NCI-H1694 (cell line): ENCODE data around the gene CCDC183.
"Not testable (repeated sequence)": the region's sequence is repeated elsewhere in the genome, so short reads cannot be mapped to it uniquely, and the experiment has no call there.

Experiments
- DNase-seq: peaks from one replicate; lab custom pipeline; 2025; lab: John Stamatoyannopoulos, UW

CCDC183 gene

DNA sequence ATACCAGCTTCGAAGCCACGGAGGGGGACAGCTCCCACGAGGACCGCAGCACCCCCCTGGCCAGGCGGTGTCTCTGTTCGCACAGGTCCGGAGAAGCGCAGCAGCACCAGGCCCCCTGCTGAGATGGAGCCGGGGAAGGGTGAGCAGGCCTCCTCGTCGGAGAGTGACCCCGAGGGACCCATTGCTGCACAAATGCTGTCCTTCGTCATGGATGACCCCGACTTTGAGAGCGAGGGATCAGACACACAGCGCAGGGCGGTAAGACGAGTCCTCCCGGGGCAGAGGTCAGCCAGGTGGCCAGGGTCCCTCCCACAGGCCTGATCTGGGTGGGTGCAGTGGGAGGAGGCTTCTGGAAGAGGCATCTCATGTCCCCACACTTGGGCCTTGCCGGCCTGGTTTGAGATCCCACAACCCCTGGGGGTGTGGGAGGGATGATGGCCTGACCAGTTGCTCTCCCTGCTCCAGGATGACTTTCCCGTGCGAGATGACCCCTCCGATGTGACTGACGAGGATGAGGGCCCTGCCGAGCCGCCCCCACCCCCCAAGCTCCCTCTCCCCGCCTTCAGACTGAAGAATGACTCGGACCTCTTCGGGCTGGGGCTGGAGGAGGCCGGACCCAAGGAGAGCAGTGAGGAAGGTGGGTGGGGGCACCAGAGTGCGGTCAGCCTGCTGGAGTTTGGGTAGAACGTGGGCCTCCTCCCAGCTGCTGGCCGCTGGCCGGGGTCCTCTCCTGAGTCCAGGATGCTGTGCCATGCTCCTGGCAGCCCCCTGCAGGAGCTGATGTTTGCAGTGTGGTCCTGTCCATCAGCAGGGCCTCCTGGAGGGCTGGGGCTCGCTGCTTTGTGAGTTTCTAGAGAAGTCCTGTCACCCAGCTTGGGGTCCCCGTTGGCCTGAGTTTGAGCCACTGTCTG lies 43.3 kb downstream of the CCDC183 start:
- no peak for DNase-seq

DNA sequence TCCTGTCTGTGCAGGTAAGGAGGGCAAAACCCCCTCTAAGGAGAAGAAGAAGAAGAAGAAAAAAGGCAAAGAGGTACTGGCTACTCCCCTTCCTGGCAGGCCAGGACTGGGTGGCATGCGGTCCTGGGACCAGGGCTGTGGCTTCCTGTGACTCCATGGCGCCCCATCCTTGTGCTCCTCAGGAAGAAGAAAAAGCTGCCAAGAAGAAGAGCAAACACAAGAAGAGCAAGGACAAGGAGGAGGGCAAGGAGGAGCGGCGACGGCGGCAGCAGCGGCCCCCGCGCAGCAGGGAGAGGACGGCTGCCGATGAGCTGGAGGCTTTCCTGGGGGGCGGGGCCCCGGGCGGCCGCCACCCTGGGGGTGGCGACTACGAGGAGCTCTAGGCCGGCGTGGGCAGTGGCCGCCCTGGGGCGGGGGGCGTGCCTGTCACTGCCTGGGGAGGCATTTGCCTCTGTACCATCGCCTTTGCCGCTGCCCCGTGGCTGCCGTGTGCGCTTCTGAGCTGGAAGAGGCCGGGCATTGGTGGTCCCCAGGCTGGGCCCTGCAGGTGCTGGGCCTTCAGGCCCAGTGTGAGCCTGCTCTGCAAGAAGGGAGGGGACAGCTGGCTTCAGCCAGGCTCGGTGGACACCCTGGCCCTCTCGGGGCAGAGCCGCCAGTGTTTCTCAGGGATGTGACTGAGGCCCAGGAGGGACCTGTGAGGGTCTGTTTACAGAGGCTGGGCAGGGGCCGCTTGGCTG lies 44.2 kb downstream of the CCDC183 start:
- no peak for DNase-seq

DNA sequence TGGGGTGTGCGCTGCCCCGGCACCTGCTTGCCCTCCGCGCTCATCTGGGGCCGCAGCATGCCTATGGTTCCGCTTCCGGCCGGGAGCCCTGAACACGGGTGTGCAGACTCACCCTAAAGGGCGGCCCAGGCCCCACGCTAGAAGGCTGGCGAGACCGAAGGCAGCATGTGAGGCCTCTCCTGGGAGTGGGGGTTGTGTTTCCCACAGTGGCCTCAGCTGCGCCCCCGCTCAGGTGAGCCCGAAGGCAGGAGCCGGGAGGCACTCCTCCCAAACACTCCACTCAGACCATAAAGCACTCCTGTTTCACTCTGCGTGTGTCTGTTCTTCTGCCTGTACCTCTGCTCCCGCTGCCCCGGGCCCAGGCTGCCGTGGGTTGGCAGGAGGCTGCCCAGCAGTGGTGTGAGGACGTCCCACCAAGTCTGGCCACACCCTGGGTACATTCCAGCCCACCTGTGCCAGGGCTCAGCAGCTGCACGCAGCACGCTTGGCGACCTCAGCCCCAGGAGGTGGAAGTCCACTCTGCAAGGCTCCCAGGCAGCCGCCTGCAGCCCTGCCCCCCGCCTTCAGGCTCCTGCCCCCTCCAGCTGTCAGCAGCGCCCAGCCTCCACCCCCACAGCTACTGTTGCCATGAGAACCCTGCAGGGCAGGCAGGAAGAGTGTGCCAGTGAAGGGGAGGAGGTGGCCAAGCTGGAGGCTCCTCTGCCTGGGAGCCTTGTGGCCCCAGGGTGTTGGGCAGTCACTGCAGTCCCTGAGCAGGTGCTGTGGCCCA lies 44.9 kb downstream of the CCDC183 start:
- DNase-seq, result peak; percentile 68

DNA sequence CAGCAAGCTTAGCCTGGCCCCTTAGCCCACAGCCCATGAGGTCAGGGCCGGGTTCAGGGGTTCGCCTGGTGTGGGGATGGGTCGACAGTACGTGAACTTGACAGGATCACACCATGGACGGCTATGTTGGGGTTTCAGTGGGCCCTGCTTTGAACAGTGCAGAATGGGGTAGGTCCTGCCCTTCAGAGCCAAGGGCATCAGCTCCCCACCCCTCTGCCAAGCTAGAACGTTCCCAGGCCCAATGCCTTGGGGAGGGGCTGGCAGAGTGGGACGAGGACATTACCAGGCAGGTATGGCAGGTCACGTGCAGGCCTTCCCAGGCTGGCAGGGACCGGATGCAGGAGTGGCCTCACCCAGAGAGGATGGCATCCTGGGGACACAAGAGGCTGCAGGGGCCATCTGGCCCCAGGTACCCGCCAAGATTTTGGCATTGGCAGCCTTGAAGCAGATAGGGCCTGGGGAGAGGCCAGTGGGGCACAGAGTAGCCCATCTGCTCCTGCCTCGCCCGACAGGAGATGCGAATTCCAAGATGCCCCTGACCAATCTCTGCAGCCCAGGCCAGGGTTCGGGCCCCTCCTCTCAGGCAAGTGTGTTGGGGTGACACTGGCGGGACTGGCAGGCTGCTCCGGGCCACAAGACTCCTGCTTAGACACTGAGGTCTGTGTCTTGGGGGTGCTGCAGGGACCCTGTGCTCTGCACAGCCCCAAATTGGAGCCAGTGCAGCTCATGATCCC lies 45.7 kb downstream of the CCDC183 start:
- DNase-seq, result not testable (repeated sequence)

DNA sequence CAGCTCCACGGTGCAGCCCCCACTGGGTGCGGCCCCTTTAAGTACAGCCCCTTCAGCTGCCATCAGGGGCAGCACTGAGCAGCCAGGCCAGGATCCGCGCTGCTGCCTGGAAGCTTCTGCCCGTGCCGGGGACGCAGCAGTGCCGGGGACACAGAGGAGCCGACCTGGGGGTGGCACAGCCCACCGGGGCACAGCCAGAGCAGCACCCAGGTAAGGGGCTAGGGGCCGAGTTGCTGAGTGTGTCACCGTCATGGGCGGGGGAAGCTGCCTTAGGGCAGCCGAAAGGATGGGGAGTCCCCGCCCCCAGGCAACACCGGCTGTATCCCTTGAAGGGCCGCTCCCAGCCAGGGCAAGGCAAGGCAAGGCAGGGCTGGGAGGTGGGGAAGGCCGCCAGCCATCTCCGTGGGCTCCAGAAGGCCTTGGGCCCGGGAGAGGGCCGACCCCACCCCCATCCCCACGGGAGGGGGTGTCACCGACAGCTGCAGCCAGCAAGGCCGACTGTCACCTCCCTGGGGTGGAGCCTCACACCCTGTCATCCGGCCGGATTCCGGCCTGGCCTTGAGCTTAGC lies 46.3 kb downstream of the CCDC183 start, which contains the start of gene AJM1:
Gene AJM1, plus strand, starts transcription at position 99 of the 569 bp plus-strand sequence. CDS start 1,937 bp downstream, outside the sequence.
- peak; percentile 57 for DNase-seq

DNA sequence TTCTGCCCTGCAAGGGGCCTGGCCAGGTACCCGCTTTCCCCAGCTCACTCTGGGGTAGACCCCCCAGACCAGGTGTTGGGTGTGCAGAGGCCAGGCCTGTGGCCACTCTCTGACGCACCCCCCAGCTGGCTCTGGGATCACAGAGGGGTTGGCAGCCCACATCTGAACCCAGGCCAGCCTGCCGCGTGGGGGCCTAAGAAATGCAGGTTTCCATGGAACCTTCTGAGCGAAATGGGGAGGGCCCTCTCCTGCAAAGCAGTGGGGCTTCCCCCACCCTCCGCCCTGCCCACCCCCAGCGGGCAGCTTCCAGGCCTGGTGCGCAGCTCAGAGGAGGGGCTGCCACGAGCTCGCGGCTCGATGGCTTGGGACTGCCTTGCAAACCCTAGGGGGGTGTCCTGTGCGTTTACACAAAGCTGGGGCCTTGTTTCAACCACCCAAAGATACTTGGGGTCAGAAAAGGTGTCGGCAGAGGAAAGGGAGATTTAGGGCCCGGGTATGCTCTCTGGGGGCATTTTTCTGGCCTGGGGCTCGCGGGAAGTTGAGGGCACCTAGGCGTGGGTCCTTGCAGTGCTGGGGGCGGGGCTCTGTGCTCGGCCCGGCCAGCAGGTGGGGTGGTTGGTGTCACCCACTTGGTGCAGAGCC lies 47.1 kb downstream of the CCDC183 start:
- not testable (repeated sequence) for DNase-seq

DNA sequence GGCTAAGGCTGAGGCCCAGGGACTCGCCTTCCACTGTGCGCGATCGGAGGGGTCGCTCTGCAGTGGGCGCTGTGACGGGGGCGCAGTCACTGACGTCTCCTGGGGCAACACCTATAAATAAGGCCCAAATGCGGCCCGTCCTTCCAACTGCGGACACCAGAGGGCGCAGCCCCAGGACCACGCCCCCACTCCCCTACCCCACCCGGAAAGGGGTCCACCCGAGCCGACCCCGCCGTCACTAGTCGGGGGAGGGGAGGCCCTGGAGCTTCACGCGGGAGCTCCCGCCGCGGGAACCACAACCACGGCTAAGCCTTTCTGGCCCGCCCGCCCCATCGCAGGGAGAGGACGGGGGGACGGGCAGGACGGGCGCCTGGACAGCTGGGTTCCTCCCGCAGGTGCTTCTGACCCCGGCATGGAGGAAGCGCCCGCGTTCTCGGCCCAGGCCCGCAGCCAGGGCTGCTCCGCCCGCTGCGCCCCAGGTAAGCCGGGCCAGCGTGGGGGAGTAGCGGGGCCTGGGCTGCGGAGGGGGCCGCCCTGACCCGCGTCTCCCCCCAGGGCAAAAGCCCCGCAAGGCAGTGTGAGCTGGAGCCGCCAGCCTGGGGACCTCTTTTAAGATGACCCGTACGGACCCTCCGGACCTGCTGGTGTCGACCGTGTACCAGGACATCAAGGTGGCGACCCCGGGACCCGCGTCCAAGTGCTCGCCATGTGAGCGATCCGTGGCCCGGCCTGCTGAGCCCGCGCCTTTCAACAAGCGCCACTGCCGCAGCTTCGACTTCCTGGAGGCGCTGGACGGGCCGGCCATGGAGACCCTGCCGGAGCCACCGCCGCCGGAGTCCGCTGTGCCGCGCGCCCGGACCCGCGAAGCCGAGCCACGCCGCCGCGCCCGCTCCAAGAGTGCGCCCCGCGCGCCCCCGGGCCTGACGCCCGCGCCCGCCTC lies 47.9 kb downstream of the CCDC183 start:
- not testable (repeated sequence) for DNase-seq

DNA sequence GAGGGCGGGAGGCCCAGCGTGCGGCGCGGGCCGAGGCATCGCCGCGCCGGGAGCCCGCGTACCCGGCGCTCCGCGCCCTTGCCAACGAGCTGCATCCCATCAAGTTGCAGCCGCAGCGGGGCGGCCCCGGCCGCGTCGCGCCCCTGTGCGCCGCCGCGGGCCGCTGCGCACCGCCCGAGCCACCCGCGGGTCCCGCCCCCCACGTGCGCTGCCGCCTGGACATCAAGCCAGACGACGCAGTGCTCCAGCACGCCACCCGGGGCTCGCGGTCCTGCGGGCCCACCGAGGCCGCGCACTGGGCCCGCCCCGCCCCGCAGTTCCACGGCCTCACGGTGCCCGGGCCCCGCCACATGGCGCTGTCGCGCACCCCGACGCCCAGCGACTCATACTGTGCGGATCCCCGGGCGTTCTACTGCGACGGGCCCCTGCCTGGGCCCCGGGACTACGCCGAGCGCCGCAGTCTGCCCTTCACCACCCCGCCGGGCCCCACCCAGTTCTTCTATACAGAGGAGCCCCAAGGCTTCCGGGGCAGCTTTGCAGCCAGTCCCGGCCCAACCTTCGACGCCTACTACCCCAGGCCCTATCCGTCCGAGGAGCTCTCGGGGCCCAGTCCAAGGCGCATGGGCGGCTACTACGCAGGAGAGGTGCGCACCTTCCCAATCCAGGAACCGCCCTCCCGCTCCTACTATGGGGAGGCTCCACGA lies 48.8 kb downstream of the CCDC183 start:
- no peak for DNase-seq

DNA sequence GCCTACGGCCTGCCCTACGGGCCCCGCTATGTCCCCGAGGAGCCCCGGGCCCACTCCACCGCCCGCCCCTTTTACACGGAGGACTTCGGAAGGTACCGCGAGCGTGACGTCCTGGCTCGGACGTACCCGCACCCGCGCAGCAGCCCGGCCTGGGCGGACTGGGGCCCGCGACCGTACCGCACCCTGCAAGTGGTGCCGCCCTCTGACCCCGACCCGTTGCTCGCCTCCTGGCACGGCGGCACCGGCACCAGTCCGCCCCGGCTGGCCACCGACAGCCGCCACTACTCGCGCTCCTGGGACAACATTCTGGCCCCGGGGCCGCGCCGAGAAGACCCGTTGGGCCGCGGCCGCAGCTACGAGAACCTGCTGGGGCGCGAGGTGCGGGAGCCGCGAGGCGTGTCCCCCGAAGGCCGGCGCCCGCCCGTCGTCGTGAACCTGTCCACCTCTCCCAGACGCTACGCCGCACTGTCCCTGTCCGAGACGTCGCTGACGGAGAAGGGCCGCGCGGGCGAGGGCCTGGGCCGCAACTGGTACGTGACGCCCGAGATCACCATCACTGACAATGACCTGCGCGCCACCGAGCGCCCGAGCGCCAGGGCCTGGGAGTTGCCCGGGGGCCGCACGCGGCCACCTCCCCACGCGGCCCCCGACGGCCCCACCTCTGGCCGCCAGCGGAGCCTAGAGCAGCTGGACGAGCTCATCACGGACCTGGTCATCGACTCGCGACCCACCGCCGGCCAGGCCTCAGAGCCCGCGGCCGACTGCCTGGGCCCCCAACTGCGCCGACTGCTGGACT lies 49.5 kb downstream of the CCDC183 start:
- no peak for DNase-seq

DNA sequence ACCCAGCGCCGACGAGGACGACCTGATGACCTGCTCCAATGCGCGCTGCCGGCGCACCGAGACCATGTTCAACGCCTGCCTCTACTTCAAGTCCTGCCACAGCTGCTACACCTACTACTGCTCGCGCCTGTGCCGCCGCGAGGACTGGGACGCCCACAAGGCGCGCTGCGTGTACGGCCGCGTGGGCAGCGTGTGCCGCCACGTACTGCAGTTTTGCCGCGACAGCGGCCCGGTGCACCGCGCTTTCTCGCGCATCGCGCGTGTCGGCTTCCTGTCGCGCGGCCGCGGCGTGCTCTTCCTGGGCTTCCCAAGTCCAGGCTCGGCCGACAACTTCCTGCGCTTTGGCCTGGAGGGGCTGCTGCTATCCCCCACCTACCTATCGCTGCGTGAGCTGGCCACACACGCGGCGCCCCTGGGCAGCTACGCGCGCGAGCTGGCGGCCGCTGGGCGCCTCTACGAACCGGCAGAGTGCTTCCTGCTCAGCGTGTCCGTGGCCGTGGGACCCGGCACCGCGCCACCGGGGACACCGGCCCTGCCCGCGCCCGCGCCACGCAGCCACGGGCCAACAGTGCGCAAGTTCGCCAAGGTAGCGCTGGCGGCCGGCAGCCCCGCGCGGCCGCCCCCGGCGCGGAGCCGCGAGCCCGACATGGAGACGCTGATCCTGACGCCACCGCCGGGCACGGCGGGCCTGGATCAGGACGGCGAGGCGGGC lies 50.4 kb downstream of the CCDC183 start:
- no peak for DNase-seq

DNA sequence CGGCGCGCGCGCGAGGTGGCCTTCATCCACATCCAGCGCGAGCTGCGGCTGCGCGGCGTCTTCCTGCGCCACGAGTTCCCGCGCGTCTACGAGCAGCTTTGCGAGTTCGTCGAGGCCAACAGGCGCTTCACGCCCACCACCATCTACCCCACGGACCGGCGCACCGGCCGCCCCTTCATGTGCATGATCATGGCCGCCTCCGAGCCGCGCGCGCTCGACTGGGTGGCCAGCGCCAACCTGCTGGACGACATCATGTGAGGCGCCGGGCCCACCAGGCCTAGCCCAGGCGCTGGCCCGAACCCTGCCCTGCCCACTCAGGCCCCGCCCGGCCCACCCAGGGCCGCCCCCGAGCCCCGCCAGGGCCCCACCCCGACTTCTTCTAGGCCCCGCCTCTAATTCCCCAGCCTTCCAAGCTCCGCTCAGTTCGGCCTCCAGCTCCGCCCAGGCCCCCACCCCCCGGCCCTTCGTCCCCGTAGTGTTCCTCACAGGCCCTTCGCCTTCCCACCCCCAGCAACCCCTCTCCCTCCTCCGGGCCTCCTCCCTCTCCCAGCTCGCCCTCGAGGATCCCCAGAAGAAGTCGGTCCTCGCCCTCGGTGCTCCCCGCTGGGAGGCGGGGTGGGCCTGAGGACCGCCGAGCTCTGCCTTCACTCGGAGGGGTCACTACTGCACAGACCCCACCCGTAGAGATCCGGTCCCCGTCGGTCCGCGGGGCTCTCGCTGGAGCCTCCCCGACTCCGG lies 51.1 kb downstream of the CCDC183 start:
- no peak for DNase-seq

DNA sequence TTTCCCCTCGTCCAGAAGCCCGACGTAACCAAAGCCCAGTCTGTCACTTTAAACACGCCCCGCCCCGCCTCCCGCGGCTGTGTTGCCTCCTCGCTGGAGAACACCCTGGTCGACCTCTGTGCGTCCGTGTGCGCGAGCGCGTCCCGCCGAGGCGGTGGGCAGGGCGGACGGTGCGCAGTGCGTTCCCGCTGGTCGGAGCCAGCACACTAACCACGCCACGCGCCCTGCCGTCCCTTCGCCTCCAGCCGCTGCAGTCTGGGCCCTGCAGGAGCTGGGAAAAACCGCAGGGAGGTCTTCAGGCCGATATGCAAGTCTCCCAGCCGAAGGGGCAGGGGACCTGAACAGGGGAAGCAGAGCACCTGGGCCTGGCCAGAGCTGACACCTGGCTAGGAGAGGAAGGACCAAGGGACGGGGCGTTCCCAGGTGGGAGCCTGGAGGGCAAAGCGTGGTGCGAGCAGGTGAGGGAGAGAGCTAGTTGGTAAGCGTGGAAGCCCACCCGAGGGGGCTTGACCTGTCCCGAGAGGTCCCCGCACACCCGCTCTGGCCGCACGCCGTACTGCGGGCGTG lies 51.8 kb downstream of the CCDC183 start:
- DNase-seq, result peak; percentile 30

DNA sequence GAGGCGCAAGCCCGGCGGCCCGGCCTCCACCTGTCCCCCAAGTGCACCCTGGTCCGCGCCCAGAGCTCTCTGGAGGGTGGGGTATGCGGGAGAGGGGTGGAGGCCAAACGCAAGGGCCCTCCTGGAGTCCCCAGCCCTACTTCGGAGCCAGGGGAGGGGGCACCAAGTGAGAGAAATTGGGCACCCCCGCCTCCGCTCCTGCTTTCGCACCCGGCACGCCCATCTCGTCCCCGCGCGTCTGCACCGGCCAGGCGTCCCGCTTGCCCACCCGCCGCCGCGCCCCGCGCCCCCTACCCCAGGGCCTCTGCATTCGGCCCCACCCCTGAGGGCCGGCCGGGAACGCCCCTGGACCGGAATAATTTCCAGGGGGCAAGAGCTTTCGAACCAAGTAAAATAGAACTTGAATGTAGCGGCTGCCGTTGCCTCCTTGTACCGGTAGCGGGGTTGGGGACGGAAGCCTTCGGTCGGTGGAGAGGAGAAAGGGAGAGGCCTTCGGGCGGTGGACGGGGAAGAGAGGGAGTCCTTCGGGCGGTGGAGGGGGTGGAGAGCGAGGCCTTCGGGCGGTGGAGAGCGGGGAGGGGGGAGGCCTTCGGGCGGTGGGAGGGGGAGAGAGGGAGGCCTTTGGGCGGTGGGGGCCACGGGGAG lies 52.4 kb downstream of the CCDC183 start:
- DNase-seq, result no peak

DNA sequence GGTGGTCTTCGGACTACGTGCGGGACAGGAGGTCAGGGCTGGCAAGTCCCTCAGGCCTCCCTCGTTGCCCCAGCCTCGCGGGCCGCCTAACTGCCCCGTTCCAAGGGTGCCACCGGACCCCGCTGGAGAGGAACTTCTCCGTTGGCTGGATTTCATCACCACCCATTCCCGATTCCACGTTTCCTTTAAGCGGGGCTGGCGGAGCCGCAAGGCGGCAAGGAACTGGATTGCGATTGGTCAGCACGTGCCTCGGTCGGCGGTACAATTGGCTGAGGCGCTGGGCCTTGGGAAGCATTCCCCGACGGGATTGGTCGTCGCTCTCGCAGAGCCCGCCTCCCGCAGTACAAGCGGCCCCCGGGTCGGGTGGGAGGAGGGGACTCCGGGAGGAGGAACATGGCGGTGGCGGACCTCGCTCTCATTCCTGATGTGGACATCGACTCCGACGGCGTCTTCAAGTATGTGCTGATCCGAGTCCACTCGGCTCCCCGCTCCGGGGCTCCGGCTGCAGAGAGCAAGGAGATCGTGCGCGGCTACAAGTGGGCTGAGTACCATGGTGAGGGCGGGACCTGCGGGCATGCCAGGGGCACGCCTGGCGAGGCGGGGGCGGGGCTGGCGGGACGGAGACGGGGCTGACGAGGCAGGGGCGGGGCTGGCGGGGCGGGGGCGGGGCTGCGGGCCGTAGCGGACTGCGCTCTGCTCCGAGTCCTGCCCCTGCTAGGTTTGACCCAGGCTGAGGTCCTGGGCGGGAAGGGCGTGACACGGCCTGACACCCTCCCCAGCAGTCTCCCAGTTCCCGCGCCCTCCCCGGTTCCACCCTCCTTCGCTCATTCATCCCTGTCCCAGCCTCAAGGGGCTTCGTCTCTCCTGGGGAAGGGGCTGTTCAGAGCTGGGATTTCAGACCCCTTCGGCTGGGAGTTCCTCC lies 53.2 kb downstream of the CCDC183 start, which contains the start of gene PHPT1:
Gene PHPT1, plus strand, starts transcription at position 372 of the 922 bp plus-strand sequence. Its CDS starts 22 bp downstream, at position 394.
- peak; percentile 95 for DNase-seq
